DND-41 (cell line): ENCODE measurements around the gene STEAP3.

ENCODE experiments used
- ATAC-seq: fragments of 200-7000 bp; cut with Tn5 transposase; 3 replicates; pipeline ENCODE4 v1.9.1; 2021; ENCODE audit warnings: low read depth; ENCODE audit not compliant: insufficient read depth
- DNase-seq: peaks from one replicate; pipeline ENCODE4 v3.0.0-alpha.2; 2020
- H2AFZ ChIP-seq: 2 replicates; pipeline ENCODE4 v1.6.0; 2012; ENCODE audit warnings: low read depth, low read length
- H3K27ac ChIP-seq: 2 replicates; pipeline ENCODE4 v1.5.1; 2012; ENCODE audit warnings: low read length, inconsistent platforms
- H3K27me3 ChIP-seq: fragments of 200-600 bp; sonication (generic); 2 replicates; pipeline ENCODE4 v1.6.0; 2012; ENCODE audit warnings: low read length, mild to moderate bottlenecking, inconsistent platforms; ENCODE audit not compliant: insufficient read depth, poor library complexity
- H3K36me3 ChIP-seq: 2 replicates; pipeline ENCODE4 v1.5.1; 2012; ENCODE audit warnings: low read length, inconsistent platforms; ENCODE audit not compliant: insufficient read depth
- H3K4me1 ChIP-seq: 2 replicates; pipeline ENCODE4 v1.5.1; 2012; ENCODE audit warnings: mild to moderate bottlenecking, low read length; ENCODE audit not compliant: insufficient read depth
- H3K4me2 ChIP-seq: 2 replicates; pipeline ENCODE4 v1.6.0; 2012; ENCODE audit warnings: mild to moderate bottlenecking, moderate library complexity, low read length, inconsistent platforms; ENCODE audit not compliant: insufficient read depth
- H3K4me3 ChIP-seq, 2 experiments: fragments of 200-600 bp in 1 of 2; shearing (Covaris generic) in 1 of 2; 2 replicates each; pipeline ENCODE4 v1.5.1; 2012 to 2016; ENCODE audit warnings: inconsistent platforms in 2 of 2, low read length in 2 of 2, mild to moderate bottlenecking in 2 of 2, low read depth in 1 of 2, moderate library complexity in 1 of 2
- H3K79me2 ChIP-seq: 2 replicates; pipeline ENCODE4 v1.6.0; 2012; ENCODE audit warnings: low read length, inconsistent platforms; ENCODE audit not compliant: insufficient read depth
- H3K9ac ChIP-seq: 2 replicates; pipeline ENCODE4 v1.6.0; 2012; ENCODE audit warnings: low read depth, mild to moderate bottlenecking, inconsistent platforms, low read length, moderate library complexity
- H3K9me3 ChIP-seq: 2 replicates; pipeline ENCODE4 v1.5.1; 2012; ENCODE audit warnings: low read length, moderate library complexity, mild to moderate bottlenecking, inconsistent platforms; ENCODE audit not compliant: insufficient read depth, severe bottlenecking
- H4K20me1 ChIP-seq: 2 replicates; pipeline ENCODE4 v1.6.0; 2012; ENCODE audit warnings: low read length; ENCODE audit not compliant: insufficient read depth
- CTCF ChIP-seq: IDR thresholded peaks from 2 replicates; pipeline ENCODE4 v1.5.1; 2012; ENCODE audit warnings: borderline replicate concordance, low read length, moderate library complexity, mild to moderate bottlenecking; ENCODE audit not compliant: poor library complexity, severe bottlenecking; ENCODE audit errors: extremely low read depth
- EZH2 ChIP-seq: IDR thresholded peaks from 3 replicates; pipeline ENCODE4 v1.6.1; 2012; ENCODE audit warnings: borderline replicate concordance, low read depth, mild to moderate bottlenecking, moderate library complexity, low read length, inconsistent platforms; ENCODE audit not compliant: severe bottlenecking

Gene STEAP3

GRCh38 chr2:119228136-119228535, 4.5 kb downstream of the STEAP3 start:
- no peaks in the 10 kb centered on the region for H3K9me3 ChIP-seq
- no peaks in the 10 kb centered on the region for H3K4me1 ChIP-seq
- H2AFZ ChIP-seq, result no peak overlapping the region
- H3K9ac ChIP-seq, result no peak overlapping the region
- no peaks in the 10 kb centered on the region for H3K27me3 ChIP-seq
- no peak overlapping the region for H3K4me2 ChIP-seq
- no peak for DNase-seq
- no peaks in the 10 kb centered on the region; the same call in 1 of the 2 replicates for H4K20me1 ChIP-seq
- no peaks in the 10 kb centered on the region for H3K36me3 ChIP-seq
- TF ChIP-seq EZH2 (no peak), CTCF (no peak)
- H3K79me2 ChIP-seq, result no peaks in the 10 kb centered on the region
- ATAC-seq, result no peak
- H3K27ac ChIP-seq, result no peak overlapping the region
- no peak overlapping the region for H3K4me3 ChIP-seq

DNA sequence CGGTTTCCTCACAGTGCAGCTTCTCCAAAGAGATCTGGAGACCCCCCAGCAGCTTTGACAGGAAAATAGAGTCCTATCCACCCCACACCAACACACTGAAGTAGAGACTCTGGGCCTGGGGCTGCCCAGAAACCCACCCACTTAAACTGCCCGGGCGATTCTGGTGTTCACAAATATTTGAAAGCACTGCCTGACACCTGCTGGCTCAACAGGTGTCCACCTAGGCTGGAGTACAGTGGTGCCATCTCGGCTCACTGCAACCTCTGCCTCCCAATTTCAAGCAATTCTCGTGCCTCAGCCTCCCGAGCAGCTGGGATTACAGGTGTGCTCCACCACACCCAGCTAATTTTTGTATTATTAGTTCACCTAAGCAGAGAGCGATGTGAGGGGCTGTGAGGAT, 5.3 kb downstream of the STEAP3 start:
- no peaks in the 10 kb centered on the region; the same call in 1 of the 2 replicates for H4K20me1 ChIP-seq
- H3K4me1 ChIP-seq, result no peaks in the 10 kb centered on the region
- no peak overlapping the region for H3K27ac ChIP-seq

GRCh38 chr2:119229716-119230115, 6.1 kb downstream of the STEAP3 start:
- Histone ChIP-seq H3K9ac (no peak overlapping the region), H2AFZ (no peak overlapping the region), H3K4me1 (no peaks in the 10 kb centered on the region), H3K79me2 (no peaks in the 10 kb centered on the region), H3K27me3 (no peaks in the 10 kb centered on the region), H3K36me3 (no peaks in the 10 kb centered on the region), H4K20me1 (no peaks in the 10 kb centered on the region; the same call in 1 of the 2 replicates), H3K4me3 (no peak overlapping the region), H3K4me2 (no peak overlapping the region), H3K27ac (no peak overlapping the region), H3K9me3 (no peaks in the 10 kb centered on the region)
- TF ChIP-seq CTCF (no peak), EZH2 (no peak)
- ATAC-seq, result no peak
- no peak for DNase-seq

More for the DNA sequence above, 5.3 kb downstream of the STEAP3 start:
- ATAC-seq (no peak), DNase-seq (no peak)
- Histone ChIP-seq H3K27me3 (no peaks in the 10 kb centered on the region), H3K36me3 (no peaks in the 10 kb centered on the region), H3K9me3 (no peaks in the 10 kb centered on the region), H2AFZ (no peak overlapping the region), H3K9ac (no peak overlapping the region), H3K4me2 (no peak overlapping the region), H3K79me2 (no peaks in the 10 kb centered on the region), H3K4me3 (no peak overlapping the region)
- no peak for TF ChIP-seq CTCF
- TF ChIP-seq EZH2, result no peak
